HG02938 (cell line): Measurements from ENCODE around the gene CXCL12.

Source experiments
- ATAC-seq: cut with Tn5 transposase; IDR thresholded peaks from one replicate; pipeline ENCODE4 v1.9.1; 2021; ENCODE audit warnings: mild to moderate bottlenecking, moderate library complexity; ENCODE audit not compliant: unreplicated experiment

CXCL12 gene

DNA sequence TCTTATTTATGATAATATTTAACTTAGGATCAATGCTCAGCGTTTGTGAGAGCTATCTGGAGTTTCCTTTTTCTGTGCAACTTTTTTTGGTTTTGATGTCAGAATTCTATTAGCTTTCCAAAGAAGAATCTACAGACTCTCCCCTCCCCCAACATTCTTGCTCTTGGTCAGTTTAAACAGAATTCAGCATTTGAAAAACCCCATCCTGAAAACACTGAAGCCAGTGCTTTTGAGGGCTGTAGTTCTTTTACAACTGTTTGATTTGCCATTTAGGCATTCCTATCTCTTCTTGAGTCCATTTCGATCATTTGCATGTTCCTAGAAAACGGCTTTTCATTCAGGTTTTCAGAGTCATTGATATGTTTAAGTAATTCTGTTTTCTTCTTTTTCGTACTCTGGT, 15.6 kb upstream of the CXCL12 start:
- ATAC-seq, result no peak

DNA sequence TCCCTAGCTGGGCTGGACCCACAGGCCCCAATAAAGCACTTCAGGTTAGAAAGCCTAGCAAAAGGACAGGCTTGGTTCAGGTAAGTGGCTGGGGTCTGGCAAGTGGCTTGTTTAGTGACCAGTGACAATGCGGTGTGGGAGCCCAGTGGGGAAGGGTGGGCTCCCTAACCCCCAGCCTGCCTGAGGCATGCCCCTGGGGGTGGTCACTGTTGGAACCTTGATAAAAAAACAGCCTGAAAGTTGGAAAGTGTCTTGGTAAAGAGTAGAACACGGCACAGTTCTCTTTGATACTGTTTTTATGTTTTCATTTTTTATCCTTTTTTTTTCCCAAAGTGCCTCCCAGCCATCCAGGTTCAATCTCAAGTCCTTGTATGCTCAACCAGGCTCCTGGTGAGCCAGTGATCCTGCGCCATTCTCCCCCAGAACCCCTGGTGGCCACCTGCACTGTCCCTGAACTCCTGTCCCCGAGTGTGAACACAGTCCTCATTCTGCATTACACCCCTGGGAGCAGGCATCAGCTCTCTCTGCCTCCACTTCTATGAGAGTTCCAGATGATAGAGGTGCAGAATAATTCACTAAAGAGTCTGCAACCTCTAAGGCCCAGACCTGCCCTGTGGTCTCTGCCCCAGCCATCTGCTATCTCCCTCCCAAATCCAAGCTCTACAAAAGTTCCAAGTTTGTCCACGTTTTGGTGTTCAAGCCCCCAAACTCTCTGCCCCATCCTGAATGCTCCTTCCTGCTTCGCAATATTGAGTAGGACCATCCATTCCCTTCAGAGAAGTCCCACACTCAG, 15.0 kb upstream of the CXCL12 start:
- no peak for ATAC-seq

DNA sequence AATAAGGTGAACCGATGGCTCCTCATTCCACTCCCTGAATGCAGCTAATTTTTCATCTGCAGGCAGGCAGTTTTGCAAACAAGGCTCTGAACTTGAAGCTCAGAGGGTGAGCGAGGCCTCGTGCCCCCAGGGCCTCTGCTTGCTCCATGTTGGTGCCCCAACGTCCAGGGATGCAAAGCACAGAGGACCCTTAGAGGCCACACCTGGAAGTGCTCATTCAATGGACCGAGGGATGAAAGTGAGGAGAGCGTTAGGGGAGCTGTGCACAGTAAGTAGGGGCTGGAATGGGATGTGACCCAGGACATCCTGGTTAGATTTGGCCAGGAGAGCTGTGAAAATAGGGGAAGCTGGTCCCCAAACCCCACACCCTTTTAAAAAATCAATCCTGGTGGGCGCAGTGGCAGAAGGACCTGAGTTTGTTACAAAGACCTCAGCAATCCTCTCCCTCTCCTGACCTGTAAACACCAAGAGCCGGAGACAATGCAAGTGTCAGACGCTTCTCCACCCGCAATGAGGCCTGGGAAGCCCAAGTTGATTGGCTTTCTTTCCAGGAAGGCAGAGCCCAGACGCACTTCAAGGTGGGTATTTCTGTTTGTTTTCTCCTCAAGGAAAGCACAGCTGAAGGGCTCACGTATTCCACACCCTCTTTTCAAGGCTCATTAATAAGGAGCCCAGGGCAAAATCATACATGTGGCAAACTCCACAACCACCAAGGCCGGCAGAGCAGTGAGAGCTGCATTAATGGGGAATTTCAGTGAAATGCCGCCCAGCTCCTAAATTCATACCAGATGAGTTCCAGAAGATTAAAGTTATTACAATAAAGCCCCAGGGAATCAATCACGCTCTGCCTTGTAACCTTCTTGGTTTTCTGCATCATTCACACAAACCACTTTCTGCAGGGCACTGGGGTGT, 14.1 kb upstream of the CXCL12 start:
- no peak for ATAC-seq

DNA sequence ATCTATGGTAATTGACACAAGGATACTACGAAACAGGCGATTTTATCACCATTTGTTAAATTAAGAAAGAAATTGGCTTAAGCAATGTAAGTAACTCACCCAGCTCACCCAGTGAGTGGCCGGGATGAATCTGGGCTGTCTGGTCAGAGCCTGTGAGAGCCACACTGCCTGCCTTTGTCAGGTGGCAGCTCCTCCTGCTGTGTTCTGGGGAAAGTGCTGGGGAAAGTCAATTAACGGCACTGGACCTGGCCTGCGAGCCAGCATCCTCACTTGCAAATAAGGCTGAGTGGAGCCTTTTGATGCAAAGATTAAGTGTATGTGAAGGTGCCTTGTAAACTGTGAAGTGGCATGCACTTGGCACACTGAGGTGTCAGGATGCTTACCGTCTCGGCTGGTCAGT, 13.4 kb upstream of the CXCL12 start:
- ATAC-seq, result no peak

DNA sequence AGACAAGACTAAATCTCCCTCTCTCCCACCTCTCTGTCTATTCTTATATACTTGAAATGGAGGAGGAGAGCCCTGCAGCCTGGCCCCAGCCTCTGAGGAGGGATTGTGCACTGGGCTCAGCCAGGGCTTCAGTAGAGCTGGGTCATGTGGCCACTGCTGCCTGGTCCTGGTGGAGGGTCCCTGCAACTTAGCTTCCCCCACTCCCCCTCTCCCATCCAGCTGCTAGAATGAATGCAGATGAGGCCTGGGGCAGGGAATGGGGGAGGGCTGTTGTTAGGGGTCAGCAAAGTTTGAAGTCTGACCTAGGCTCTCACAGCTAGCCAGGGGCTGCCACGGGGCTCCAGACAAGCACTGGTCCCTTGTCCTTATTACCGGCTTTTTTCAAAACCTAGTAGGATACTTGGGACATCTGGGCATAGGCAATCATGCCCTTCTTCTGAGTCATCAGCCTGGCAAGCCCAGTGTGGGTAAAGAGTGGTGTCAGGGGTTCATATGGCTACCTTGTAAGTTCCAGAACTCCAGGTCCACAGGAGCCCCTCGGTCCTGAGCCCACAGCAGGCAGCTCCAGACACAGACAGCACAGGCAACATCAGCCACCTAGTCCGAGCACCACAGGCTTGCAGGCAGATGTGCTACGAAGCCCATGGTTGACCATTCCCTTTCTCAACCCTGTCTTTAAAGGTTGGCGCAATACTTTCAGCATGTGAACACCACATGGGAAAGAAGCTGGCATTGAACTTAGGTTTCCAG, 12.8 kb upstream of the CXCL12 start:
- no peak for ATAC-seq

DNA sequence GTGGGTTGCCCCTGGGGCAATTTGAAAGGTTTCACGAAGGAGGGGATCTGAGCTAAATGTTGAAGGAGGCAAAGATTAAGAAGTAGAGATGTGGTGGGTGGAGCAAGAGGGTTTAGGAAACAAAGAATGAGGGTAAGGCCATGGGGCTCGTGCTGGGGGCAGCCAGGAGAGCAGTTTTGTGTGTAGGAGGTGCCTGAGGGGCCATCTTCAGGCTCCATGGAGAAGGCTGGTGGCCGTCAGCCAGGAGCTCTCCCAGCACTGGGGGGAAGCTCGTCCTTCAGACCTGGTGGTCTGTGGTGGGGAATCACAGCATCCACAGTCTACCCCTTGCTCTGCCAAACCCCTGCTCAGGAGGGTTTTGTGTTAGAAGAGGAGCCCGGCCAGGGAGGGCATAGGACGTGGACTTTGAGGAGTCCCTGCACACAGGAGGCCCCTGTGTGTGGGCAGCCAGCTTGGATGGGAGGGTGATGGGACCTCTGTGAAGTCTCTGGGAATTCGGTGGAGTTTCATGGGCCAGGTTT, 11.8 kb upstream of the CXCL12 start:
- ATAC-seq, result no peak

DNA sequence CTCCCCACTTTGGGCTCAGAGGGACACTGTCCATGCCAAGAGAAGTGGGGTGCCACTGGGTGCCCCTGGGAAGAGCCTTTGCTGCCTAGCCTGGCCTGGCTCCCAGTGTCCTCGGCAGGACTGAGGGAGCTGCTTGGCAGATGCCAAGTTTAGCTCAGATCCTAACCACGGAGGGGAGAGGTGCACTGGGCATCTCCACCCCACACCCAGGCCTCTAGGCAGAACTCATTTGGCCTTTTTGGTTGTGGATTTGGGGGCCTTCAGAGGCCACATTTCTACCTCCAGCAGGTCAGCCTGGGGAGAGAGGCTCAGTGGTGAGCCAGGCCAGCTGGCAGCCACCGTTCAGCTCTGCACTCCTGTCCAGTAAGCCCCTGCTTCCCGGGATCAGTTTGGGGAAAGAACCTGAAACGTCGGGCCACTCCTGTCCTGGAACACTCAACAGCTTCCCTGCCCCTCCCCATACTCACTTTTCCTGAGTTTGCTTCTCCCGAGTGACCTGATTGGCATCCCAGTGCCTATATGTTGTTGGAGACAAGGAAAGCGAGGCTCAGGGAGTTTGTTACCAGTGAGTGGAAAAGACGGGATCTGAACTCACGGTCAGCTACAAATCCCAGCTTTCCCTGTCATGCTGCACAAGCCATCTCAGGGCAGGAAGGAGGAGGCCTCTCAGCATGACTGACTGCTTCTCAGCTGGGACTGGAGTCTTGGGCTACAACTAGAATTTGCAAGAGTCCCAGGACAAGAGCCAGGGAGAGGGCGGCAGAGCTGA, 11.2 kb upstream of the CXCL12 start:
- ATAC-seq, result no peak

DNA sequence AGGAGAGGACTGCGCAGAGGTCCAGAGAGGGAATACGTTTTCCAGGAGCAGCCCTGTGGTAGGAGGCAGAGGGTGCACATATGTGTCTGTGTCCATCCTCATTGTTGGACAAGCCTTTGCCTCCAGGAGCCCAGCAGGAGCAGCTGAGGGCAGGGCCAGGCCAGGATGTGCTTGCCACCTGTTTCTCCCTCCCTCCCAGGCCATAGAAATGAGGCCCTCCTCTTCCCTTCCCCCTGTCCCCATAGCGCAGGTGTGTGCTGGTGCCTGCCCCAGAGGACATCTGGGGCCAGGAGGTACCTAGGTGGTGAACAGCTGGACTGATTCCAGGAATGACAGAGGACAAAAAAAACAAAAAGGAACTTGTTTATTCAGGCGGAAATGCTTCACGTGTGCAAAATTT, 10.5 kb upstream of the CXCL12 start:
- no peak for ATAC-seq

DNA sequence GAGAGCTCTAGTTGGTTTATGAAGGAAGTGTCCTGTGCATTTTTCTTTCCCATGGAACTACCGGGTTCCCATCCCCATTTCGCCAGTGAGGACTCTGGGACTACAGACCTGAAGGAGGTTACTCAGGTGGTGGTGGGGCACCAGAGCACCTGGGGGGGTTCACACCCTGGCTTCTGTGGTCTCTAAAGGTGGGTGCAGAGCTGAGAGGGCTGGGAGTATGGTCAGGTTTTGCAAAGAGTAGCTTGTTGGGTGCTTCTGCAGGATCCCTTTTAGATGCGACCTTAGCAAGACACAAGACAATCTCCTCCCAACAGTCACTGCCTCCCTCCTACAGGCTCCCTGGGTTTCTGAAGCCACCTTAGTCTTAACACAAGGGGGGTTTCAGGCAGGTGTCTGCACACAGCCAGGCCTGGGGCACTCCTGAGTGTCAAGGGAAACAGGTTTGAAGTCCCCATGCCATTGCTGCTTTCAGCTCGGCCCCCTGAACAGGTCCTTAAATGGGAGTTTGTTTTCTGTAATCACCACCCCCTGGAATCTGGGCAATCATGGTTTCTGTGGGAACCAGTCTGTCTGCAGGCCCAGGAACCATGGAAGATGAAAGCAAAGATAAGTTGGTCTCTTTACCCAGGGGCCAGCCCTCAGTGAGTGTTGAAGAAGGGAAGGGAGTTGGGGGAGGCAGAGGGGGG, 9.9 kb upstream of the CXCL12 start:
- ATAC-seq, result no peak

DNA sequence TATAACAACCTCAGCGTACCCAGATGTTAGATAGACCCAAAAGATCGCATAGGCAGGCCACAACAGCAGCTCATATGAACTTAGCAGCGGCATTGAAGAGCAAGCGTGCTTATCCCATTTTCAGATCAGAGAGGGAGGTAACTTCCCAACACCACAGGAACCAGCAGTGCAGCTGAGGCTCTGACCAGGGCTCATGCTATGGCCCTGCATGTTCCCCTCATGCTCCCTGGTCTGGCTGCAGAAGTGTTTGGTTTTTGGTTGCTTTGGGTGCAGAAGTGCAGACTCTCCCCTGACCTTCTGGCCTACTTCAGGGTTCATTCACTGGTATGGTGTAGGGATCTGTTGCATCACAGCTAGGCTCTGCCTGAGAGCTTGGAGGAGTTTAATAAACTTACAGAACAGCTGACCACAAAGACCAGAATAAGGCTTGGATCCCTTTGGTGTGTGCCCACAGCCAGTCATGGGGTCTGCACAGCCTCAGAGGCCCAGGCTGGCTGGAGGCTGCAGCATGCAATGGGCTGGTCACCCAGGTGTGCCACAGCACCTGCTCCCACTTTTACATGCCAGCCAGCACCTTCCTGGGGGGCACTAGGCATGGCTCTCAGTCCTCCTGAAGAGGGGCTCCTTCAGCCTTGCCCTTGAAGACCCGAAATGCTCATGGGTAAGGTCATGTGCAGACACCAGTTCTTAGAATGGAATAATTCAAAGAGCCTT, 9.1 kb upstream of the CXCL12 start:
- no peak for ATAC-seq

DNA sequence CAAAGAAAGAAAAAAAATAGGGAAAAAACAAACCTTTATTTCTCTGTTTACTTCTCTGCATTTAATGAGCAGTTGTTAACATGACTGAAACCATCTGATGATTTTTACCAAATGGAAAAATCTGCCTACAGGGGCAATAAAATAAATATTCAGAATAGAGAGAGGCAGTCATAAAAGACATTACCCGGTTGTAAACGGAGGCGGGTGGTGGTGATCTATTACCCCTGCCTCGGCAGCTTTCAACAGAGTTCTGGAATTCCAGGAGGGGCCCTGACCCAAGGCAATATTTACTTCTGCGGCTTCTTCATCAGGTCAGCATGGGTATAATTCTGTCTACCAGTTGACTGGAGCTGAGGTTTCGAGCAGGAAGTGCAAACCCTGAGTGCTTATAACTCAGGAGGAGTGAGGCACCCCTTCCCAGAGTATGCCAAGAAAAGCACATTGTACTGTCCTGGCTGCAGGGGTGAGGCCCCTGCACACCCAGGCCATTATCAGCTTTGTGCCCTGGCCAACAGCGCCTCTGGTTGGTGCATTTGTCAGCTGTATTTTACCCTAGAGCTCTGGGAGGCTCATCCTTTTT, 8.2 kb upstream of the CXCL12 start:
- ATAC-seq, result no peak

DNA sequence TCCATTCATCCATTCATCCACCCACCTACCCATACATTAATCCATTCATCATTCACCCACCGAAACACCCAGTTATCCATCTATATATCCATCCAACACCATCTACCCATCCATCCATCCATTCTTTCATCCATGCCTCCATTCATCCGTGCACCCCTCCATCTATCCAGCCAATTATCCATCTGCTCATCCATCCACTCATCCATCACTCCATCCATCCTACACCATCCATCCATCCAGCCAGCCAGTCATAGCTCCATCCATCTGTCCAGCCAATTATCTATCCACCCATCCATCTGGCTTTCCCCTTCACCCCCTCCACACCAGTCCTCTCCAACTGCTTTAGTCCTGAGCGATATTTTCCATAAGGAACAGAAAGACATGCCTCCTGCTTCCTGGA, 7.5 kb upstream of the CXCL12 start:
- no peak for ATAC-seq

DNA sequence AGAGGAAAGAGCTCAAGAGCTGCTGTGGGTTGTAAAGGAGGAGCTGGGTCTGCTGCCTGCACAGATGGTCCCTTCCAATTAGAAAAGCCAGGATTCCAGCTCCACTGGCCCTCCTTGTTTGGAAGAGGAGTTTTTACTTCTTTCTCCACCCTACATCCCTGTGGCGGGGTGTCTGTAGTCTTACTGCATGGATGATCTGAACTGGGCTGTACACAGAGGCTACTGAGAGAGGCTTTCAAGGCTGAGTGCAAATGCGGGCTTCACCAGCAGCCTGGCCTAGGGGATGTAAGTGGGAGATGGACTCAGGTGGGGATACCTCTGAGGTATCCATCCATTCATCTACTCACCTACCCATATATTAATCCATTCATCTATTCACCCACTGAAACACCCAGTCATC, 7.1 kb upstream of the CXCL12 start:
- no peak for ATAC-seq

DNA sequence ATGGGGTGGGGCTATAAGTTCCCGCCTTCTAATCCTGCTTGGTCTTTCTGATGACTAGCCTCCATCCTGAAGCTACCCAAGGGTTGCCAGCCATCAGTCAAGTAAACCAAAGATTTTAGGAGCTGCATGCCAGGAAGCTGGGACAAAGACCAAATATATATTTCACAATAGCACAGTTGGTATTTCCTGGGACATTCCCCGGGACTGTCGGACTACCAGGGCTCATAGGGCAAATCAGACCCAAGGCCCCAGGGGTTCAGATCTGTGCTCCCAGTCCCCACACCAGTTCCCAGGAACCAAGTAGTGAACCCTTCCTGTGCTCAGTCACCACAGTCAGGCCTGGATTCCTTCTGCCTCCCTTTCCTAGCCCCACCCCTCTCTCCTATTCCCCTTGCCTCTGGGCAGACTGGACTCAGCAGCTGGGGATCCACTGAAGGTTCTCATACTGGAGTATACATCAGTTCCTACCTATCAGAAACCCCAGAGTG, 5.7 kb upstream of the CXCL12 start:
- ATAC-seq, result no peak

DNA sequence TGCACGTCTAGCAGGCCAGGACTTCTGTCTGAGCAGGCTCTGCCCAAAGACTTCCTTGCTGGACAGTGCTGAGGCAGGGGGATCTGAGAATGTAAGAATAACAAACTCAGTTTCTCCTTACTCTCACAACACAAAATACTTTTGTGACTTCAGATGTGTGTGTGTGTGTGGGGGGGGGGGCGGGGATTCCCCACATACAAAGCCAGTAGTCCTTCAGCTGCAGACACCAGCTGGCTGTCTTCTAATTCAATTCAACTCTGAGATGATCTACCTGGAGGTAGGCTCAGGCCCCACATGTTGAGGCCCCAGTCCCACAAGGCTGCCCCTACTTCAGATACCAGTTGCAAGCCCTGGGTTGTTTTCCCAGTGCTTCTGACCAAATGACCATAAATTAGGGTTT, 4.7 kb upstream of the CXCL12 start:
- no peak for ATAC-seq

DNA sequence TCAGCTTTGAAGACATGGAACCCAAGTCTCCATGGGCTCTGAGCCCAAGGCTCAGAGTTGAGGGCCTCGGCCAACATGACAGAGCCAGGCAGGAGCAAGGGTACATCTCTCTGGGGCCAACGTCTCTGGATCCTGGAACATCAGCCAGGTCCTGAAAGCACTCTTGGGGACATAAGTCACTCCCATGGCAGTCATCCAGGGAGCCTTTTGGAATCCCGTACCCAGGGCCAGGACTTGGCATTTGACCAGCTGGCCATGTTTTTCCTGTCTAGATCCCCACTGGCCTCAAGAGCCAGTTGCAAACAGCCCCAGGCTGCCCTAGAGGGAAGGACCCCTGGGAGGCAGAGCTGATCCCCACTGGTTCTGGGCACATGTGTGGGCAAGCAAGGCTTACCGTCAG, 4.3 kb upstream of the CXCL12 start:
- no peak for ATAC-seq

DNA sequence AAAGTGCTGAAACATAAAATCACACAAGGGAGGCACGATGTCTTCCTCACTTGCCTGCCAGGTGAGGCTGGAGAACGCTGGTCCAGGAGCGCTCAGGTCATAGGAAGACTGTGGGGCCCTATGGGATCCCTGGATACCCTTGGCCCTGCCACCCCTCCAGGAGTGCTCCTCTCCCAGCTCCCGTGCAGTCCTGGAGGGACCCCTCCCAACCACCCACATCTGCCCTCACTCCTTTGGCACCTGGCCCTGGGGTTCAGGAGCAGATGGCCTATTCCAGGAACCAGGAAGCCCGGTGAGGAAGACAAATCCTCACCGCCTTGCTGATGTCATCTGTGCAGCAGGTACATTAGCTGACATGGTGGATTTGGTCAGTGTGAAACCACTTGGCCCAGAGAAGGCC, 3.7 kb upstream of the CXCL12 start:
- ATAC-seq, result no peak

DNA sequence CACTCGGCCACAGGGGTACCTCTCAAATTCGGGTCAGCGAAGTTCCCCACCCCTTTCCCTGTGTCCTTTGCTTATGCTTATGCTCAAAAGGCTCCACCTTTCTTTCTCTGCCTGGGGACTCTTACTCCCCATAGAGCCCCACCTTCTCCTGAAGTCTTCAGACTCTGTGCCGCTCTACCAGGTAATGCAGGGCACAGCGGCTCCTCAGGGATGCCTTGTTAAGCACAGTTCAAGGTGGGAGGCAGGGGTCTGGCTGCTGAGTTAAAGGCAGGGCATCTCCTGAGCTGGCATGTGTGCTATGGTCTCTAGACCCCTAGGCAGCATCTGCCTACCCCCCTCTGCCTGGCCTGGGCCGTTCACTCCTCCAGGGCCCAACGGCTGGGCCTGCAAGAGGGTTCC, 3.0 kb upstream of the CXCL12 start:
- ATAC-seq, result no peak

DNA sequence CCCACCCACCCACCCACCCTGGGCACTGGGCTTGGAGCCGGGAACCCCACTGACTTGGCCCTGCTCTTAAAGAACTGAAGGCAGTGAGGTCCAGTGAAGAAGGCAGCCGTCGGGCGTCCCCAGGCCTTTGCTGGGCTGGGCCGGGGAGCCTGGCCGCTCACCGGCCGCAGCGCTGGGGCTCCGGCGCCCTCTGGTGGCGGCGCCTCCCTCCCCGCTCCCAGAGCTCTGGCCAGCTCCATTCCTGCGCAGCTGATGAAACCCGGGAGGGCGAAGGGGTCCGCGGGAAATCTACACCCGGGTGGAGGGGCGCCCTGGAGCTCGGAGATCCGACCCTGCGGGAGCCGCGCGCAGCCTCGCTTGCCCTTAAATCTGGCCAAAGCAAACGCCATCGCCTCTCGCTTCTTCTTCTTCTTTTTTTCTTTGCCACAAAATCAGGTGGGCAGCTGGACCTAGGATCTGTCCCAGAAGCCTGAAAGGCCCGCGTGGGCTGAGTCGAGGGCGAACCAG, 1.7 kb upstream of the CXCL12 start:
- ATAC-seq, result peak; percentile 52
